GM18873 (cell line): ENCODE results near the gene C20orf96.
"Not testable (repeated sequence)": the region's sequence is repeated elsewhere in the genome, so short reads cannot be mapped to it uniquely, and the experiment has no call there.

ENCODE experiments used
- ATAC-seq: cut with Tn5 transposase; IDR thresholded peaks from one replicate; pipeline ENCODE4 v1.9.1; 2021; ENCODE audit warnings: mild to moderate bottlenecking, moderate library complexity, moderate number of reproducible peaks; ENCODE audit not compliant: unreplicated experiment, low FRiP score

C20orf96 gene

GRCh38 chr20:251354-251753 lies 39.2 kb downstream of the C20orf96 start:
- ATAC-seq: no peak

- no peak for ATAC-seq
Observed at GRCh38 chr20:242905-243304, 47.6 kb downstream of the C20orf96 start.

- no peak for ATAC-seq
Observed at GRCh38 chr20:237929-238328, 52.6 kb downstream of the C20orf96 start.

- ATAC-seq: no peak
Observed at GRCh38 chr20:237489-237888, 53.1 kb downstream of the C20orf96 start.

- no peak for ATAC-seq
Observed at GRCh38 chr20:235891-236290, 54.7 kb downstream of the C20orf96 start.

GRCh38 chr20:227439-228105 lies 63.0 kb downstream of the C20orf96 start:
- no peak for ATAC-seq

GRCh38 chr20:226958-227357 lies 63.6 kb downstream of the C20orf96 start, which contains the start of gene DEFB129:
TSS of gene DEFB129 (plus strand) at chr20:227258. CDS start at chr20:227289, 31 bp downstream.
- no peak for ATAC-seq

GRCh38 chr20:225879-226278 lies 64.7 kb downstream of the C20orf96 start:
- not testable (repeated sequence) for ATAC-seq

- no peak for ATAC-seq
Observed at GRCh38 chr20:221258-221830, 69.2 kb downstream of the C20orf96 start.
